GM12874 (cell line): ENCODE data around the gene AHI1.

Experiments
- TF ChIP-seq, protein P1 (sequence below): IDR thresholded peaks from 2 replicates; pipeline ENCODE4 v1.5.1; 2011; ENCODE audit warnings: low read depth, mild to moderate bottlenecking, control low read depth, low read length, moderate library complexity; ENCODE audit not compliant: insufficient read depth

Gene AHI1

GRCh38 chr6:135233686-135234491 is 263.7 kb downstream of the AHI1 start:
- TF ChIP-seq, protein P1, sequence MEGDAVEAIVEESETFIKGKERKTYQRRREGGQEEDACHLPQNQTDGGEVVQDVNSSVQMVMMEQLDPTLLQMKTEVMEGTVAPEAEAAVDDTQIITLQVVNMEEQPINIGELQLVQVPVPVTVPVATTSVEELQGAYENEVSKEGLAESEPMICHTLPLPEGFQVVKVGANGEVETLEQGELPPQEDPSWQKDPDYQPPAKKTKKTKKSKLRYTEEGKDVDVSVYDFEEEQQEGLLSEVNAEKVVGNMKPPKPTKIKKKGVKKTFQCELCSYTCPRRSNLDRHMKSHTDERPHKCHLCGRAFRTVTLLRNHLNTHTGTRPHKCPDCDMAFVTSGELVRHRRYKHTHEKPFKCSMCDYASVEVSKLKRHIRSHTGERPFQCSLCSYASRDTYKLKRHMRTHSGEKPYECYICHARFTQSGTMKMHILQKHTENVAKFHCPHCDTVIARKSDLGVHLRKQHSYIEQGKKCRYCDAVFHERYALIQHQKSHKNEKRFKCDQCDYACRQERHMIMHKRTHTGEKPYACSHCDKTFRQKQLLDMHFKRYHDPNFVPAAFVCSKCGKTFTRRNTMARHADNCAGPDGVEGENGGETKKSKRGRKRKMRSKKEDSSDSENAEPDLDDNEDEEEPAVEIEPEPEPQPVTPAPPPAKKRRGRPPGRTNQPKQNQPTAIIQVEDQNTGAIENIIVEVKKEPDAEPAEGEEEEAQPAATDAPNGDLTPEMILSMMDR, result no peak
